A673 (cell line): ENCODE data around the gene C1orf159. TPM values are rescaled to one million over a fixed set of nuclear protein-coding genes. Genes with fewer than 3 reads are reported as not detected.
"Not testable (repeated sequence)": the region's sequence is repeated elsewhere in the genome, so short reads cannot be mapped to it uniquely, and the experiment has no call there.

ENCODE experiments used
- BruUV-seq: library from RNA; stranded (reverse); fragments of 400-500 nt; replicated peaks from 2 replicates; lab custom pipeline; 2021; lab: Mats Ljungman, UMichigan
- CTCF ChIA-PET: fragments of 300-600 bp; sonication (Branson Sonifier 250); formaldehyde crosslinking; loops from one replicate; lab custom pipeline; 2022; ENCODE audit warnings: antibody characterized with exemption; lab: Charles Lee
- POLR2A ChIA-PET: fragments of 300-600 bp; sonication (Branson Sonifier 250); formaldehyde crosslinking; loops from one replicate; lab custom pipeline; 2022; ENCODE audit warnings: antibody characterized with exemption; ENCODE audit not compliant: low non-redundant PET; lab: Charles Lee
- DNase-seq: peaks from one replicate; pipeline ENCODE4 v3.0.0-alpha.2; 2015; ENCODE audit warnings: low spot score
- H3K27ac ChIP-seq: fragments of 200-600 bp; sonication (generic); 2 replicates; pipeline ENCODE4 v1.5.1; 2016; ENCODE audit warnings: mixed run types, low read depth, mild to moderate bottlenecking, mixed read lengths, antibody characterized with exemption, low read length; ENCODE audit not compliant: poor library complexity, severe bottlenecking
- H3K27me3 ChIP-seq: fragments of 200-600 bp; sonication (generic); replicated peaks from 2 replicates; pipeline ENCODE4 v1.6.1; 2017; ENCODE audit warnings: mixed run types, low read depth, mild to moderate bottlenecking, mixed read lengths, antibody characterized with exemption, low read length; ENCODE audit not compliant: insufficient read depth, poor library complexity
- H3K36me3 ChIP-seq: fragments of 200-600 bp; sonication (generic); 2 replicates; pipeline ENCODE4 v1.6.1; 2016; ENCODE audit warnings: mixed run types, mild to moderate bottlenecking, mixed read lengths, antibody characterized with exemption, low read length; ENCODE audit not compliant: insufficient read depth, poor library complexity, severe bottlenecking
- H3K4me1 ChIP-seq: fragments of 200-600 bp; sonication (generic); 2 replicates; pipeline ENCODE4 v1.6.1; 2017; ENCODE audit warnings: mixed run types, mild to moderate bottlenecking, mixed read lengths, antibody characterized with exemption, low read length; ENCODE audit not compliant: insufficient read depth, poor library complexity, severe bottlenecking
- H3K4me3 ChIP-seq: fragments of 200-600 bp; sonication (generic); 2 replicates; pipeline ENCODE4 v1.5.1; 2016; ENCODE audit warnings: low read depth, mixed run types, mild to moderate bottlenecking, mixed read lengths, low read length; ENCODE audit not compliant: poor library complexity, severe bottlenecking
- H3K9me3 ChIP-seq: fragments of 200-600 bp; sonication (generic); 2 replicates; pipeline ENCODE4 v1.6.1; 2016; ENCODE audit warnings: mixed run types, low read depth, mild to moderate bottlenecking, mixed read lengths, antibody characterized with exemption, low read length; ENCODE audit not compliant: poor library complexity, severe bottlenecking
- CTCF ChIP-seq: fragments of 300-800, 200-600 bp; sonication (generic); conservative IDR thresholded peaks from 2 replicates; pipeline ENCODE4 v1.5.1; 2017; ENCODE audit warnings: low read depth, mild to moderate bottlenecking, antibody characterized with exemption, low read length, moderate library complexity, mixed read lengths
- EZH2 ChIP-seq: fragments of 200-600 bp; sonication (generic); IDR thresholded peaks from 2 replicates; pipeline ENCODE4 v1.6.1; 2017; ENCODE audit warnings: borderline replicate concordance, low read depth, mild to moderate bottlenecking, mixed read lengths, antibody characterized with exemption, low read length; ENCODE audit not compliant: poor library complexity, severe bottlenecking
- intact Hi-C: fragments of 100-400 bp; cut with micrococcal nuclease; formaldehyde crosslinking; loops from one replicate; pipeline ENCODE4 v1.10.0; 2022; ENCODE audit not compliant: unreplicated experiment
- total RNA-seq: library from RNA; stranded (reverse); gene quantifications from 2 replicates; pipeline ENCODE4 v1.2.3, GENCODE V29; 2021

The C1orf159 gene
- total RNA-seq, 1 experiment from 2014 or later, result 26.8 TPM

- peak overlapping the region; percentile 69 for H3K4me3 ChIP-seq
- BruUV-seq, result no TSS peak
- H3K9me3 ChIP-seq, result no peaks in the 10 kb centered on the region
- H3K27ac ChIP-seq, result no peak overlapping the region
- no peak for DNase-seq
- CTCF ChIA-PET, result no interaction called here
- no peaks in the 10 kb centered on the region for H3K27me3 ChIP-seq
- POLR2A ChIA-PET, result no interaction called here
- H3K4me1 ChIP-seq, result peaks cover 20% of the 10 kb centered on the region
- intact Hi-C loops, result no loop called here
- no peaks in the 10 kb centered on the region for H3K36me3 ChIP-seq
- TF ChIP-seq EZH2, result no peak
- no peak for TF ChIP-seq CTCF
Measured at GRCh38 chr1:1067860-1068516, 47.9 kb downstream of the C1orf159 start.

GRCh38 chr1:1067284-1067859, 48.5 kb downstream of the C1orf159 start:
- H3K4me1 ChIP-seq, result peaks cover 26% of the 10 kb centered on the region
- H3K36me3 ChIP-seq, result no peaks in the 10 kb centered on the region
- ChIA-PET CTCF (no interaction called here), POLR2A (no interaction called here)
- TF ChIP-seq EZH2 (no peak), CTCF (no peak)
- H3K27me3 ChIP-seq, result no peaks in the 10 kb centered on the region
- H3K4me3 ChIP-seq, result no peak overlapping the region
- DNase-seq, result no peak
- no TSS peak for BruUV-seq
- no peaks in the 10 kb centered on the region for H3K9me3 ChIP-seq
- H3K27ac ChIP-seq, result no peak overlapping the region
- intact Hi-C loops, result no loop called here

GRCh38 chr1:1066403-1067283, 49.2 kb downstream of the C1orf159 start:
- peaks cover 26% of the 10 kb centered on the region for H3K4me1 ChIP-seq
- BruUV-seq, result no TSS peak
- DNase-seq, result no peak
- ChIA-PET CTCF (no interaction called here), POLR2A (no interaction called here)
- no peak overlapping the region for H3K4me3 ChIP-seq
- no peak for TF ChIP-seq CTCF
- TF ChIP-seq EZH2, result no peak
- no peaks in the 10 kb centered on the region for H3K27me3 ChIP-seq
- no peak overlapping the region for H3K27ac ChIP-seq
- no peaks in the 10 kb centered on the region for H3K9me3 ChIP-seq
- intact Hi-C loops, result no loop called here
- no peaks in the 10 kb centered on the region for H3K36me3 ChIP-seq

GRCh38 chr1:1065940-1066304, 50.0 kb downstream of the C1orf159 start:
- H3K27me3 ChIP-seq, DNase-seq, intact Hi-C loops, CTCF ChIA-PET, BruUV-seq, H3K9me3 ChIP-seq, H3K27ac ChIP-seq, H3K36me3 ChIP-seq, POLR2A ChIA-PET, H3K4me3 ChIP-seq: not testable (repeated sequence)
- H3K4me1 ChIP-seq, result peaks cover 26% of the 10 kb centered on the region
